ENCODE measurements around the gene APOD.
"Not testable (repeated sequence)": the region's sequence is repeated elsewhere in the genome, so short reads cannot be mapped to it uniquely, and the experiment has no call there.

APOD gene

DNA sequence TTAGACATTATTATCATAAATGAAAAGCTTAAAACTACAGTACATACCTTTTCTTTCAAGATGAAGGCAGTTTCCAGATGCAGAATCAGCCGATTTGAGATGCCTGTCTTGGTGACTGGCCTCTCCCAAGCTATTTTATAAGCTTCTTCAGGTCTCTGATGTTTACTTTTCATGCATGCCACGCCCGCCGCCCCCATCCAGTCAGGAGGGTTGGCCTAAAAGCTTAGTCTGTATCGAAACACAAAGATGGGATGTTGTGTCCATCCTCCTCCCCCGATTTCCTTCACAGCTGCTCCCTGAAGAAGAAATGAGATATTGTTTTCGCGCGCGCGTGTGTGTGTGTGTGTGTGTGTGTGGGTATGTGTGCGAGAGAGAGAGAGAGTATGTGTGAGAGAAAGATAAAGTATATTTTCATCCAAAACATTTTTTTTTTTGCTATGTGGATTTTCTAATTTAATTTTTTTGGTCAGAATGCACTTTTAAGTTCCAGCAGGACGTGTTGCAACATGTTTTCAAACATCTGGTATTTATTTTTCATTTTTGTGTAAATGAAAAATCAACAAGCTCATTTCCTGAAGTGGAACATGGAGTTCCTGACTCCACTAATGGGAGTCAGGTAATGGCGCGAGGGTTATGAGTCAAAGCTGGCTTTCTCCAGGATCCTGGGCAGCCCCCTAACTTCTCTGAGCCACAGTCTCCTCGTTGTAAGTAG lies at the start of gene APOD:
TSS of gene APOD (minus strand) at position 110 of the 712 bp plus-strand sequence. CDS start 4,479 bp downstream, outside the sequence.
- no peak within 1 kb of the TSS for H3K4me3 ChIP-seq (ENCODE audit: low read length)
- no peaks in the 10 kb centered on the region for H3K4me1 ChIP-seq (ENCODE audit: control insufficient read depth, insufficient read depth, low read length)
- no peak within 1 kb of the TSS for H3K9ac ChIP-seq (ENCODE audit: low read length)
- no peaks in the 10 kb centered on the region for H3K9me3 ChIP-seq (ENCODE audit: control insufficient read depth, low read length)
- no peaks in the 10 kb centered on the region for H3K27me3 ChIP-seq (ENCODE audit: control insufficient read depth, insufficient read depth, low read length)
- no peaks in the 10 kb centered on the region for H3K36me3 ChIP-seq (ENCODE audit: control insufficient read depth, insufficient read depth, low read length)

DNA sequence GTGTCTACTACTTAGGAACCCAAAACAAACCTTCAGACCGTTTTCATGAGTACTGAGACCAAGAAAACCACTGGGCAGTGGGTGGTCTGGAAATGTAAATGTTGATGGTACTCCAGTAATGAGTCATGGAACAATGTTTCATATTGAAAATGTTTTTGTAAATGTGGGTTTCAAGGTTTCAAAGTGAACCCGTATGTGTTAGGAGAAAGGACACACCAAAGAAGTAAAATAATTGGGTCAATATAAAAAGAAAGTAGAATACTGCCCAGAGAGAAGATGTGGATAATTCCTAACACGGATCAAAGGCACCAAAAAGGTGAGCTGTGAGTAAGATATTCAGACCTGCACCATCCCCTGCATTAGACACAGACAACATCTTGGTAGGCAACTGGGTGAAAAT lies 49.6 kb upstream of the APOD start:
- not testable (repeated sequence) for H3K27me3 ChIP-seq (ENCODE audit: control insufficient read depth, insufficient read depth, low read length); H3K4me1 ChIP-seq (ENCODE audit: control insufficient read depth, insufficient read depth, low read length); H3K9me3 ChIP-seq (ENCODE audit: control insufficient read depth, low read length); H3K9ac ChIP-seq (ENCODE audit: low read length); H3K4me3 ChIP-seq (ENCODE audit: low read length); H3K36me3 ChIP-seq (ENCODE audit: control insufficient read depth, insufficient read depth, low read length)

DNA sequence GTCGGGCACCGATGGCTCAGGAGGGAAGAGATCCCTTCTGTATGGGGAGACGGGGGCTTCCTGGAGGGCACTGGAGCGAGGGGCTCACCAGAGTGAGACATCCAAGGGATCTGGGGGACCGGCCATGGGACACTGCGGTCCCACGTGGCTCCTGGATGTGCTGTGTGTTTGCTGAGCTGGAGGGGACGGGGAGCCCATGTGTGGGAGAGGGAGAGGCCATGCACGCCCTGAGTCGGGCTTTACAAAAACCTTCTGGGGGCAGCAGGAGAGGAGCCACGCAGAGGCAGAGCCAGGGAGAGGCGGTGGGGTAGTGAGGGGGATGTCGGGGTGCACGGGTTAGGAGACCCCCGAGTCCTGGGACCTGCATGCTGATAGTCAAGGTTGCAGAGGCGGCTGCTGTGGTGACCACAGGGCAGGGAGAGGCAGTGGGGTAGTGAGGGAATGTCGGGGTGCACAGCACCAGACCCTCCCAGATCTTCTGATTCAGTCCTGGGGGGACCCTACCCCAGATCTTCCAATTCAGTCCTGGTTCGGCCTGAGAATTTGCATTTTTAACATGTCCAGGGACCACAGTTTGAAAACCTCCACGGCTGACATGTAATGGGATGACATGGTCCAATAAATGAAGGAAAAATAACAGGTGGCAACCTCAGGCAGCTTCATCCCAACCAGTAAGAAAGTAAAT lies 48.9 kb upstream of the APOD start:
- H3K36me3 ChIP-seq (ENCODE audit: control insufficient read depth, insufficient read depth, low read length); H3K4me3 ChIP-seq (ENCODE audit: low read length); H3K27me3 ChIP-seq (ENCODE audit: control insufficient read depth, insufficient read depth, low read length); H3K9me3 ChIP-seq (ENCODE audit: control insufficient read depth, low read length); H3K9ac ChIP-seq (ENCODE audit: low read length); H3K4me1 ChIP-seq (ENCODE audit: control insufficient read depth, insufficient read depth, low read length): not testable (repeated sequence)

DNA sequence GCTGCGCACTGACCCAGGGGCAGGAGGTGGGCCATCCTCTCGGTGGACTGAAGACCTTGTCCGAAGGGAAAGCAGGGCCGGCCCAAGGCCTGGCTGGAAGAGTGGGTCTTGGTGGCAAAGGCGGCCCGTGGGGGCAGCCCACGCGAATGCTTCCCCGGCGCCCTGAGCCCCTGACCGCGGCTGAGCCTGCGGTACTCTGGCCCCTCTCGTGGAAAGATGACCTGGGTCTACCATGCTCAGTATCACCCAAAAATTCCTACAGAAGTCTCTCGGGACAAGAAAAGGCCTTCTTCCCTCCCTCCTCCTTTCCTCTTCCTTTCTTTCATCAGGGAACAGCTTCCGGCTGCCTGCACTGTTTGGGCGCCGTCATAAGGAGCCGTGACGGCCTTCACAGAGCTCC lies 48.3 kb upstream of the APOD start:
- not testable (repeated sequence) for H3K9me3 ChIP-seq (ENCODE audit: control insufficient read depth, low read length); H3K9ac ChIP-seq (ENCODE audit: low read length); H3K36me3 ChIP-seq (ENCODE audit: control insufficient read depth, insufficient read depth, low read length); H3K4me3 ChIP-seq (ENCODE audit: low read length); H3K4me1 ChIP-seq (ENCODE audit: control insufficient read depth, insufficient read depth, low read length); H3K27me3 ChIP-seq (ENCODE audit: control insufficient read depth, insufficient read depth, low read length)

DNA sequence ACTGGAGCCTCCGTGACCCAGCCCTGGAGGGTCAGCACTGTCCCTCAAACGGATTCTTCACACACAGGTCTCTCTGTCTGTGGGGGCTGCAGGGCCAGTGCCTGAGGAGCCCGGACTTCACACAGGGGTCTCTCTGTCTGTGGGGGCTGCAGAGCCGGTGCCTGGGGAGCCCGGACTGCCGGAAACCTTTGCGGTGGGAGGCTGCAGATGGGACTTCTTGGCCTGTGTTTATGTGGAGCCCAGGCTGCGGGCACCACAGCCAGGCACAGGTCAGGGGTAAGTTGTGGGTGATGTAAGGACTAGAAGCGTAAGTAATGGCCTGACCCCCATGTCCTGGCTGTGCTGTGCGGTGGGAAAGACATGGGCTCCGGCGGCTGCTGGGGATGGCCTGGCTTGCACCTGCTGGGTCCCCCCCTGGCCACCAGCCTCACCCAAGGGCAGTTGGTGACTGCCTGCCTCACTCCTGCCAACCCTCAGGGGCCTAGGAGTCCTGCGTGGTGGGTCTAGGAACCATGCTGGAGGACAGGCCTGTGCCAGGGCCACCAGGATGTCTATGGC lies 47.3 kb upstream of the APOD start:
- not testable (repeated sequence) for H3K9me3 ChIP-seq (ENCODE audit: control insufficient read depth, low read length); H3K4me1 ChIP-seq (ENCODE audit: control insufficient read depth, insufficient read depth, low read length); H3K9ac ChIP-seq (ENCODE audit: low read length); H3K4me3 ChIP-seq (ENCODE audit: low read length); H3K27me3 ChIP-seq (ENCODE audit: control insufficient read depth, insufficient read depth, low read length); H3K36me3 ChIP-seq (ENCODE audit: control insufficient read depth, insufficient read depth, low read length)

DNA sequence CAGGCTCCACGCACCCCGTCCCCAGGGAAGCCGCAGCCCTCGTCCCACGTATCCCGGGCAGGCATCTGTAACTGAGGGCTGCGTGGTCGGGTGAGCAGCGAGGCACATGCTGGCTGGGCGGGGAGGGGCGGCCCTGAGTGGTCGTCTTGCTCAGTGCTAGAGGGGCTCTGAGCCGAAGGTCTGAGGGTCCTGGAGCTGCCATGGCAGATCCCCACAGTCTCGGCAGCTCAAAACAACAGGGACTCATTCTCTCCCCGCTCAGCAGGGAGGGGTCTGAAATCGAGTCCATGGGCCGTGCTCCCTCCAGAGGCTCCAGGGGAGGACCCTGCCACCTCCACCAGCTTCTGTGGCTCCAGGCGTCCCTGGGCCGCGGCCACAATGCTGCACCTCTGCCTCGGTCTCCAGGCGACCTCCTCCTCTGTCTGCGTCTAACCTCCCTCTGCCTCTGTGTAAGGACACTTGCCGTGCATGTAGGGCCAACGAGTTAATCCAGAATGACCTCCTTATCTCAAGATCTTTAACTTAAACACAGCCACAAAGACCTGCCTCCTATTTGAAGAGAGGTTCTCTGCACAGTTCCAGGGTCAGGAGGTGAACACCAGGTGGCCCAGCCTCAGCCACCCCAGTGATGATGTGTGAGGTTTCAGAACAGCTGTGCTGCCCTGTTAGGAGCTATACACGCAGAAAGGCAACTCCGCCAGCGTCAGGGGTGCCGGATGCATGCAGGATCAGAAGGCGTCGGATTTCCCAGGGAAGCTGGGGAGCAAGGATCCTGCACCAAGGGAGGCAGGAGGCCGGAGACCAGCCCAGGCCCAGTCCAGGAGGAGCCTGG lies 46.6 kb upstream of the APOD start:
- not testable (repeated sequence) for H3K4me1 ChIP-seq (ENCODE audit: control insufficient read depth, insufficient read depth, low read length); H3K9me3 ChIP-seq (ENCODE audit: control insufficient read depth, low read length)

DNA sequence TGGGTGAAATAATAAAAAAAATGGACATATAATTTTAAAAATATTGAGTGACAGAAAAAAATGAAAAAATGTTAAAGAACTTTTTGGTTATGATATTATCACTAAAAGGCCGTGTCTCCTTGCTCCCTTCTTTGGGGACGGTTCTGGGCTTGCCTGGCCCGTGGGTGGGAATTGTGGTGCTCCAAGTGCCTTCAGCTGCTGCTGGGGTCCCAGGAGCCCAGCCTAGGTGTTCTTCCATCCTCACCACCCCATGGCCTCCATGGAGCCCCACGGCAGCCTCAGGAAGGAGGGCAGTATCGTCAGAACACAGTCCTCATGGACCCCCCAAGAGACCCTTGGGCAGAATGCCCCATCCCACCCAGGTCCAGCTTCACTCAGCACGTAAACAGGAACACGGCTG lies 45.9 kb upstream of the APOD start:
- not testable (repeated sequence) for H3K9ac ChIP-seq (ENCODE audit: low read length); H3K36me3 ChIP-seq (ENCODE audit: control insufficient read depth, insufficient read depth, low read length); H3K4me1 ChIP-seq (ENCODE audit: control insufficient read depth, insufficient read depth, low read length); H3K9me3 ChIP-seq (ENCODE audit: control insufficient read depth, low read length); H3K4me3 ChIP-seq (ENCODE audit: low read length); H3K27me3 ChIP-seq (ENCODE audit: control insufficient read depth, insufficient read depth, low read length)

More for the DNA sequence above, 46.6 kb upstream of the APOD start:
- H3K36me3 ChIP-seq (ENCODE audit: control insufficient read depth, insufficient read depth, low read length); H3K4me3 ChIP-seq (ENCODE audit: low read length); H3K9ac ChIP-seq (ENCODE audit: low read length); H3K27me3 ChIP-seq (ENCODE audit: control insufficient read depth, insufficient read depth, low read length): not testable (repeated sequence)

DNA sequence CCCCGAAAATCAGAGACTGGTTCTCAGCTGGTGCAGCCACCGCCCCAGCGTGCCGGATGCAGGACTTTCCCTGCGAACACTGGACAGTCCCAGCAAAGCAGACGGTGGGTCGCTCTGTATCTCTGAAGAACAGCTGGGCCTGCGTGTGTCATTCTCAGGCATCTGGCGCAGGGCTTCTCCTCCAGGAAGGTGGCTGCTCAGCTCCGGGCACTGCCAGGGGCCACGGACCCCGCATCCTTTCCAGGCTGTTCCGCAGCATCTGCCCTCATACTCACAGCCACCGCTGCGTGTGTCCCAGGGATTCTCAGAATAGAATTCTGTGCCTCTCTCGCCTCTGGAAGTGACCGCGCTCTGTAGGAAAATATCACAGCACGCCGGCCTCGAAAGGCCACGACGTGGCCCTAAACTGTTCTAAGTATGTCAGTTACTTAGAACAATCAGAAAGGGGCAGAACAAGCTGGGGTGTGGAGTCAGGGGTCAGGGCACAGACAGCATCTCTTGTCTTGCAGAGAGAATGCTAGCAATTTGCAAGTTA lies 44.7 kb upstream of the APOD start:
- H3K9me3 ChIP-seq (ENCODE audit: control insufficient read depth, low read length); H3K4me1 ChIP-seq (ENCODE audit: control insufficient read depth, insufficient read depth, low read length); H3K9ac ChIP-seq (ENCODE audit: low read length); H3K36me3 ChIP-seq (ENCODE audit: control insufficient read depth, insufficient read depth, low read length); H3K27me3 ChIP-seq (ENCODE audit: control insufficient read depth, insufficient read depth, low read length); H3K4me3 ChIP-seq (ENCODE audit: low read length): not testable (repeated sequence)

DNA sequence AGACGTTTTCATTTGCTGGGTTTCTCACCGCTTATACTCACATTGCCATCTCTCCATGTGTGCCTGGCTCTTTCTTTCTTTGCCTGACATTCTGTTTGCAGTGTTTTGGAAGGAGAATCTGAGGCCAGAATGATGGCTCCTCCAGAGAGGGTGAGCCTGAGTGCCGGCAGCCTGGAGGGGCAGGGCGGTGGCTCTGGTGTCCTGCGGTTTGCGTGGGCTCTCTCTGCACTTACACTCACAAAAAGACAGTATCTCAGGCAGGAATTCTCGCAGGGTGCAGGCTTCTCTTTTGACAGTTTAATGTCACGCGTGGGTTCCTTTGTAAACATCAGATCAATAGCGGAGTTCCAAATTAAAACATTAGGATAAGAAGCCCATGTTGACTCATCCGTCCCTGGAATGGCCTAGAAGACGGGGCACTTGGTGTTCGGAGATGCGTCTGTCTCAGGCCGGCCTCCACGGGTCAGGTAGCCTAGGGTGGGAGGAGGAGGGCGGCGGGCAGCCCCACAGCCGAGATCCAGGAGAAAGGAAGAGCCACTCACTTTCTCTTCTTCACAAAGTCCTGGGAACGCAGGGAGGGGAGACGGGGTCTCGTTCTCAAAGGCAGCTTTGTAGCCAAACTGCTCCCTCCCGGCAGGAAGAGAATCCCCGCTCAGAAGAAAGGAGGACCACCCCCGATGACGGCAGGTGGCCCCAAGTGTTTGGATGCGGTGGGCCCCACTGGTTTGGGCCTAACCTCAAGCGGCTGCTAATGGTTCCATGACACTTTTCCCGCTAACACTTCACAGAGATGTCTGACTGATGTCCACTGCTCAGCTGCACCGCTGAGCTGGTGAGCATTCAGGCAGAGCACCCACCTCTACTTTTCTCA lies 44.0 kb upstream of the APOD start:
- not testable (repeated sequence) for H3K36me3 ChIP-seq (ENCODE audit: control insufficient read depth, insufficient read depth, low read length); H3K4me1 ChIP-seq (ENCODE audit: control insufficient read depth, insufficient read depth, low read length); H3K9ac ChIP-seq (ENCODE audit: low read length); H3K27me3 ChIP-seq (ENCODE audit: control insufficient read depth, insufficient read depth, low read length); H3K4me3 ChIP-seq (ENCODE audit: low read length); H3K9me3 ChIP-seq (ENCODE audit: control insufficient read depth, low read length)

DNA sequence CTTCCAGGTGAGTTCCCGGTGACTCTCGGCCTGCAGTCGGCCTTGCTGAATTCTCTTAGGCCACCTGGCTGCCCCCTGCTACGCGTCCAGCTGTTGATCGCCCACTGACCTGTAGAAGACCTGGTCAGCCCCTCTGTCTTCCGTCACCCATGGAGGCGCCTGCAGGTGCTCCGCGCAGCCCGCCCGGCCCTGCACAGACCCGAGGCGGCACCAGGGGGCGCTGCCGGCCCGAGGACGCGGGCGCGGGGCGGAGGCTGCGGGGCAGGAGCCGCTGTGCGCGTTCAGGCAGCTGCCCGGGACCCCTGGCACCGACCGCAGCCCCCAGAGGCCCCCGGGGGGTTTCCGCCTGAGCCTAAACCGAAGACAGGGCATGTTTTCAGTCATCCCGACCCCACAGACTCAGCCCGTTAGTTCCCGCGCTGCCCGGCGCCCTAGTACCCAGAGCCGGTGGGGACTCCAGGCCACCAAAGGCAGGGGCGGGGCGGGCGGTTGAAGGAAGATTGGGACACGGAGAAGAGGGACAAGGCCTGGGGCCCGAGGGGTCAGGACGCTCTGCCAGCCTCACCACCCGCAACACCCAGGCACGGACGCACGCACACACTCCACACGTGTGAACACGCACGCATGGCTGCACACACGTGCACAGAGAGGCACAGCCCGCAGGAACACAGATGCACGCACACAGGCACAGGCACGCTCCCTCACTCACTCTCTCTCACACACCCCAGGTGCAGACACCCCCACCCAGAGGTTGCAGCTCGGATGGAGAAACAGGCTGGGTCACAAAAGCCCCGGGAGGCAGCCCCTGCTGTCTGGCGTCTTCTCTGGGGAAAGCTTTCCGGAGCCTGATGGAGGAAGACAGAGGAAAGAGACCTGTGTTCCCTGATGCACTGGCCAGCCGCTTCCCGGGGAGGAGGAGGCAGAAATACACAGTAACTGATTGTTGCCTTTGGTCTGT lies 41.1 kb upstream of the APOD start:
- not testable (repeated sequence) for H3K4me3 ChIP-seq (ENCODE audit: low read length); H3K36me3 ChIP-seq (ENCODE audit: control insufficient read depth, insufficient read depth, low read length); H3K9ac ChIP-seq (ENCODE audit: low read length); H3K4me1 ChIP-seq (ENCODE audit: control insufficient read depth, insufficient read depth, low read length); H3K27me3 ChIP-seq (ENCODE audit: control insufficient read depth, insufficient read depth, low read length); H3K9me3 ChIP-seq (ENCODE audit: control insufficient read depth, low read length)

DNA sequence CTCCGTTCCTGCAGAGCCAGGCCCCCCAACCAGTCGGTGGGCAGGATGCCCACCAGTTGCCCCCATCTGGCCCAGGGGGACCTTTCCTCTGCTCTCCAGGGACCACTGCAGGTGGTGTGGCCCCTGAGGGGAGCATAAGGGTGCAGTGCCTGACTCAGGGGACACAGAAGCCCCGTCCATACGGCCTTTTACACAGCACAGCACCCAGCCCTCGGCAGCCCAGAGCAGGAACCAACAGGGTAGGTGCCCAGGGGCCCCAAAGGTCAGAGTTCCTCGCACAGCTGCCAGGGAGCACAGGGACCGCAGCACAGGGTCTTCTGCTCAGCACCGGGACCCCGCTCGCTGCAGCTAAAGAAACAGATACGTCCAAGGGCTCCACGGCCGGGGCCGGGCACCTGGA lies 40.4 kb upstream of the APOD start:
- H3K9me3 ChIP-seq (ENCODE audit: control insufficient read depth, low read length); H3K9ac ChIP-seq (ENCODE audit: low read length); H3K27me3 ChIP-seq (ENCODE audit: control insufficient read depth, insufficient read depth, low read length); H3K4me1 ChIP-seq (ENCODE audit: control insufficient read depth, insufficient read depth, low read length); H3K36me3 ChIP-seq (ENCODE audit: control insufficient read depth, insufficient read depth, low read length); H3K4me3 ChIP-seq (ENCODE audit: low read length): not testable (repeated sequence)
